ENCODE results near the gene SMPX.

SMPX gene

GRCh38 chrX:21700275-21700674, 57.6 kb downstream of the SMPX start:
- Histone ChIP-seq H3K9me3 (no peaks in the 10 kb centered on the region), H3K36me3 (no peaks in the 10 kb centered on the region), H3K27me3 (no peaks in the 10 kb centered on the region), H3K4me3 (ENCODE audit: low read depth in 1 of 2, low read length in 1 of 2) (no peak overlapping the region), H3K27ac (no peak overlapping the region), H3K4me1 (ENCODE audit: control insufficient read depth in 1 of 2, insufficient read depth in 1 of 2, low read depth in 1 of 2, low read length in 1 of 2) (no peaks in the 10 kb centered on the region)
- TF ChIP-seq CTCF (IDR thresholded peaks at IDR 0.05) = no peak

DNA sequence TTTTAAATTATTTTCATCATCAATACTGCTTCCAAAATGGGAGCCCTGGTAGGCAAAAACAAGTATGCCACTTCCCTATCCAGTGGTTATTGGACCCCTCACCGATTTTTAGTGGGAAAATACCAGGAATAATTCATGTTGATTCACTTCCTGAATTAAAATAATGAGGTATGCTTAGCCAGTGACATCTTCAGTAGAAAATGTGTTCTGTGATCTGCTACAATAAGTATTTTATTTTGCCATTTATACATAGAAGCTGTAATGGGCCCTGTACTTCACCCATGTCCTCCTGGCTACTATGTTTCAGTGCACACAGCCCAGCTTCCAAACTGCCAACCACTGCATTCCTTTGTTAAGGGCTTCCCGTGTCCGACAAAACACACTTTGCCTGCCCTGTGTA, 58.8 kb downstream of the SMPX start:
- no peaks in the 10 kb centered on the region for H3K36me3 ChIP-seq
- H3K9me3 ChIP-seq = no peaks in the 10 kb centered on the region
- H3K4me3 ChIP-seq (ENCODE audit: low read depth in 1 of 2, low read length in 1 of 2) = no peak overlapping the region
- TF ChIP-seq CTCF (IDR thresholded peaks at IDR 0.05) = no peak
- H3K4me1 ChIP-seq (ENCODE audit: control insufficient read depth in 1 of 2, insufficient read depth in 1 of 2, low read depth in 1 of 2, low read length in 1 of 2) = no peaks in the 10 kb centered on the region
- H3K27me3 ChIP-seq = no peaks in the 10 kb centered on the region
- H3K27ac ChIP-seq = no peak overlapping the region

- no peaks in the 10 kb centered on the region for H3K9me3 ChIP-seq
- no peaks in the 10 kb centered on the region for H3K4me1 ChIP-seq (ENCODE audit: control insufficient read depth in 1 of 2, insufficient read depth in 1 of 2, low read depth in 1 of 2, low read length in 1 of 2)
- TF ChIP-seq CTCF (IDR thresholded peaks at IDR 0.05) = no peak
- H3K27ac ChIP-seq = no peak overlapping the region
- H3K27me3 ChIP-seq = no peaks in the 10 kb centered on the region
- no peaks in the 10 kb centered on the region for H3K36me3 ChIP-seq
- H3K4me3 ChIP-seq (ENCODE audit: low read depth in 1 of 2, low read length in 1 of 2) = no peak overlapping the region
Observed at GRCh38 chrX:21698272-21698671, 59.6 kb downstream of the SMPX start.

DNA sequence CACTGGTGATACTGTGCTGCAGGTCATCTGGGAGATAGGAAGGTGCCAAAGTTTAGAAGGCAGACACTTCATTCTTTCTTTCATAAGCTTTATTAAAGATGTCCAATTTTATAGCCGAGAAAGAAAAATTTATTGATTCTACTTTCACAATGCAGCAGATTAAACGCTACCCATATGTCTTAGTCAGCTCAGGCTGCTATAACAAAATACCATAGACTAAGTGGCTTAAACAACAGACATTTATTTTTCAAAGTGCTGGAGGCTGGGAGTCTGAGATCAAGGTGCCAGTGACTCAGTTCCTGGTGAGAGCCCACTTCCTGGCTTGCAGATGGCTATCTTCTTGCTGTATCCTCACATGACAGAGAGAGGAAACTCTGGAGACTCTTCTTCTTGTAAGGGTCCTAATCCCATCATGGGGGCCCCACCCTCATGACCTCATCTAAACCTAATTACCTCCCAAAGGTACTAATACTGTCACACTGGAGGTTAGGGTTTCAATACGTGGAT, 66.4 kb downstream of the SMPX start:
- no peak overlapping the region for H3K27ac ChIP-seq
- no peaks in the 10 kb centered on the region for H3K27me3 ChIP-seq
- no peak overlapping the region for H3K4me3 ChIP-seq (ENCODE audit: low read depth in 1 of 2, low read length in 1 of 2)
- no peaks in the 10 kb centered on the region for H3K9me3 ChIP-seq
- H3K36me3 ChIP-seq = no peaks in the 10 kb centered on the region
- no peaks in the 10 kb centered on the region for H3K4me1 ChIP-seq (ENCODE audit: control insufficient read depth in 1 of 2, insufficient read depth in 1 of 2, low read depth in 1 of 2, low read length in 1 of 2)
- TF ChIP-seq CTCF (IDR thresholded peaks at IDR 0.05) = no peak

DNA sequence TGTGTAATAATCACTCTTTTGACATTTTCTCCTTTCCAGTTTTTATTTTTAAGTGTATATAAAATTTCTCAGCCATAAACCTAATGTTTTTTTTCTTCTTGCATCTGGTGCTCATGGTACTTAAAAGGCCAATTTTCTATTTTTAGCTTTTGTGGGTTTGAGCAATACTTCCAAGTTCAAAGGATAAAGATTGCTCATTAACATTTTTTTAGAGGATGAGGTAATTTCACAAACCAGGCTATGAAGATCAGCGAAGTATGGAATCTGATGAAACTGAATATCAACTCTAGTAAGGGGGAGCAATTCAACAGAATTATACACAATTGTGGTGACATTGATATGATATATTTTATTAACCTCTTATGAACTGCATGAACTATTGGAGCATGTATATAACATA, 74.0 kb downstream of the SMPX start:
- Histone ChIP-seq H3K27ac (no peak overlapping the region), H3K27me3 (no peaks in the 10 kb centered on the region), H3K9me3 (no peaks in the 10 kb centered on the region), H3K36me3 (no peaks in the 10 kb centered on the region), H3K4me1 (ENCODE audit: control insufficient read depth in 1 of 2, insufficient read depth in 1 of 2, low read depth in 1 of 2, low read length in 1 of 2) (no peaks in the 10 kb centered on the region), H3K4me3 (ENCODE audit: low read depth in 1 of 2, low read length in 1 of 2) (no peak overlapping the region)
- TF ChIP-seq CTCF (IDR thresholded peaks at IDR 0.05) = no peak

Measured in neutrophil (primary cell).